Astrocyte (in vitro differentiated cells and primary cell): ENCODE results near the gene CNTN2. TPM values are rescaled to one million over a fixed set of nuclear protein-coding genes. Genes with fewer than 3 reads are reported as not detected.

ENCODE experiments used
- DNase-seq: peaks from one replicate; pipeline ENCODE4 v3.0.0-alpha.2; 2010; ENCODE audit warnings: low read depth
- FAIRE-seq: peaks from 2 replicates; lab custom pipeline; 2011; peaks lifted over from hg19 to GRCh38; lab: Jason Lieb, UNC
- H2AFZ ChIP-seq: 2 replicates; pipeline ENCODE4 v1.6.0; 2012; ENCODE audit warnings: low read depth, low read length, inconsistent platforms
- H3K27ac ChIP-seq: 2 replicates; pipeline ENCODE4 v1.5.1; 2011; ENCODE audit warnings: low read depth, low read length, inconsistent platforms
- H3K27me3 ChIP-seq: 2 replicates; pipeline ENCODE4 v1.6.0; 2011; ENCODE audit warnings: low read length, inconsistent platforms; ENCODE audit not compliant: insufficient read depth
- H3K36me3 ChIP-seq: 2 replicates; pipeline ENCODE4 v1.5.1; 2011; ENCODE audit warnings: low read length, inconsistent platforms; ENCODE audit not compliant: insufficient read depth
- H3K4me1 ChIP-seq: 2 replicates; pipeline ENCODE4 v1.5.1; 2011; ENCODE audit warnings: low read length, inconsistent platforms; ENCODE audit not compliant: insufficient read depth
- H3K4me2 ChIP-seq: 2 replicates; pipeline ENCODE4 v1.6.0; 2012; ENCODE audit warnings: low read length, inconsistent platforms
- H3K4me3 ChIP-seq: 2 replicates; pipeline ENCODE4 v1.5.1; 2011; ENCODE audit warnings: low read depth, mild to moderate bottlenecking, low read length, inconsistent platforms; ENCODE audit not compliant: insufficient read depth
- H3K79me2 ChIP-seq: 2 replicates; pipeline ENCODE4 v1.6.0; 2012; ENCODE audit warnings: mild to moderate bottlenecking, low read length, inconsistent platforms; ENCODE audit not compliant: insufficient read depth
- H3K9ac ChIP-seq: 2 replicates; pipeline ENCODE4 v1.6.0; 2012; ENCODE audit warnings: mild to moderate bottlenecking, low read length, inconsistent platforms
- H3K9me3 ChIP-seq: 2 replicates; pipeline ENCODE4 v1.5.1; 2012; ENCODE audit warnings: low read depth, mild to moderate bottlenecking, low read length, inconsistent platforms; ENCODE audit not compliant: insufficient read depth
- H4K20me1 ChIP-seq: 2 replicates; pipeline ENCODE4 v1.6.0; 2012; ENCODE audit warnings: low read length, inconsistent platforms; ENCODE audit not compliant: insufficient read depth
- H3K27ac Mint-ChIP-seq: one replicate; pipeline ENCODE4 v1.8.0; 2021; ENCODE audit warnings: mild to moderate bottlenecking, mixed read lengths; ENCODE audit not compliant: unreplicated experiment
- H3K27me3 Mint-ChIP-seq: one replicate; pipeline ENCODE4 v1.8.0; 2021; ENCODE audit warnings: low read depth, mixed read lengths; ENCODE audit not compliant: unreplicated experiment
- H3K36me3 Mint-ChIP-seq: one replicate; pipeline ENCODE4 v1.8.0; 2021; ENCODE audit warnings: low read depth, mixed read lengths; ENCODE audit not compliant: unreplicated experiment
- H3K4me1 Mint-ChIP-seq: one replicate; pipeline ENCODE4 v1.8.0; 2021; ENCODE audit warnings: low read depth, mixed read lengths; ENCODE audit not compliant: unreplicated experiment
- H3K4me3 Mint-ChIP-seq: one replicate; pipeline ENCODE4 v1.8.0; 2021; ENCODE audit warnings: mild to moderate bottlenecking, moderate library complexity, mixed read lengths; ENCODE audit not compliant: unreplicated experiment
- H3K9me3 Mint-ChIP-seq: one replicate; pipeline ENCODE4 v1.8.0; 2021; ENCODE audit warnings: mild to moderate bottlenecking, mixed read lengths; ENCODE audit not compliant: unreplicated experiment
- CTCF ChIP-seq: IDR thresholded peaks from 2 replicates; pipeline ENCODE4 v1.5.1; 2011; ENCODE audit warnings: low read depth, mild to moderate bottlenecking, inconsistent platforms, low read length, moderate library complexity; ENCODE audit not compliant: insufficient read depth
- EZH2 ChIP-seq: IDR thresholded peaks from 2 replicates; pipeline ENCODE4 v1.6.1; 2012; ENCODE audit warnings: mild to moderate bottlenecking, low read length, inconsistent platforms; ENCODE audit not compliant: insufficient read depth
- total RNA-seq: library from RNA; stranded (reverse); gene quantifications from 2 replicates; pipeline ENCODE4 v1.2.1, GENCODE V29; 2021

Gene CNTN2
- total RNA-seq, 1 donor from 2014 or later = 0.23 TPM

- H4K20me1 ChIP-seq = peaks cover 21% of the 10 kb centered on the region
- Mint-ChIP-seq H3K4me3 (peak overlapping the region; percentile 100), H3K4me1 (peaks cover 17% of the 10 kb centered on the region), H3K36me3 (no peaks in the 10 kb centered on the region), H3K9me3 (no peaks in the 10 kb centered on the region), H3K27ac (peak overlapping the region; percentile 100), H3K27me3 (no peaks in the 10 kb centered on the region)
- DNase-seq = no peak
- peak overlapping the region; percentile 99 for H3K4me3 ChIP-seq
- H3K4me1 ChIP-seq = peaks cover 7% of the 10 kb centered on the region
- H2AFZ ChIP-seq = peak overlapping the region; percentile 93
- H3K4me2 ChIP-seq = peak overlapping the region; percentile 97
- no peaks in the 10 kb centered on the region for H3K27me3 ChIP-seq
- H3K36me3 ChIP-seq = no peaks in the 10 kb centered on the region
- TF ChIP-seq CTCF (no peak), EZH2 (no peak)
- no peaks in the 10 kb centered on the region for H3K9me3 ChIP-seq
- H3K27ac ChIP-seq = peak overlapping the region; percentile 99
- peaks cover 44% of the 10 kb centered on the region for H3K79me2 ChIP-seq
- H3K9ac ChIP-seq = peak overlapping the region; percentile 99
- no peak for FAIRE-seq
Observed at GRCh38 chr1:205122489-205122882, 79.5 kb downstream of the CNTN2 start.

DNA sequence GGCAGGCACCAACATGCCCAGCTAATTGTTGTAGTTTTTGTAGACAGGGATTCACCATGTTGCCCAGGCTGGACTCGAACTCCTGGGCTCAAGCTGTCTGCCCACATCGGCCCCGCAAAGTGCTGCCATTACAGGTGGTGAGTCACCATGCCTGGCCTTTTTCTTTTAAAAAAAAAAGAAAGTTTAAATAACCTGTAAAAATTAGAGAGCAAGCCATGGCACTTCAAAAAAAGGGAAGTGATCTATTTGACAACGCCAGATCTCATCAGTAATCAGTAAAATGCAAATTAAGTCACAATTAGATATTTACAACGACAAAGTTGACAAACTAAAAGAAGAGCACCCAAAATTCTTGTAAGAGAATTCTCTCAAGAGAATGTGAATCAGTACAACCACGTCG, 81.7 kb downstream of the CNTN2 start:
- H3K4me2 ChIP-seq = no peak overlapping the region
- H3K4me3 Mint-ChIP-seq = no peak overlapping the region
- no peak for FAIRE-seq

More for the DNA sequence above, 81.7 kb downstream of the CNTN2 start:
- H3K4me1 ChIP-seq = peaks cover 7% of the 10 kb centered on the region
- no peaks in the 10 kb centered on the region for H3K9me3 ChIP-seq
- TF ChIP-seq EZH2 = no peak
- no peak for TF ChIP-seq CTCF
- H3K27ac ChIP-seq = no peak overlapping the region
- H4K20me1 ChIP-seq = peaks cover 19% of the 10 kb centered on the region
- H2AFZ ChIP-seq = no peak overlapping the region
- peaks cover 13% of the 10 kb centered on the region for H3K4me1 Mint-ChIP-seq
- H3K27ac Mint-ChIP-seq = no peak overlapping the region
- no peaks in the 10 kb centered on the region for H3K9me3 Mint-ChIP-seq
- H3K27me3 ChIP-seq = no peaks in the 10 kb centered on the region
- H3K27me3 Mint-ChIP-seq = no peaks in the 10 kb centered on the region
- peaks cover 23% of the 10 kb centered on the region for H3K79me2 ChIP-seq
- H3K36me3 ChIP-seq = no peaks in the 10 kb centered on the region
- H3K36me3 Mint-ChIP-seq = no peaks in the 10 kb centered on the region
- no peak overlapping the region for H3K9ac ChIP-seq
- no peak overlapping the region for H3K4me3 ChIP-seq
- DNase-seq = no peak
